HG02759 (cell line): ENCODE results near the gene PDE7B.

Experiments
- ATAC-seq: cut with Tn5 transposase; IDR thresholded peaks from one replicate; pipeline ENCODE4 v1.9.1; 2021; ENCODE audit warnings: mild to moderate bottlenecking, moderate library complexity; ENCODE audit not compliant: unreplicated experiment

PDE7B gene

GRCh38 chr6:136173519-136174507, 322.3 kb downstream of the PDE7B start:
- ATAC-seq, result no peak

DNA sequence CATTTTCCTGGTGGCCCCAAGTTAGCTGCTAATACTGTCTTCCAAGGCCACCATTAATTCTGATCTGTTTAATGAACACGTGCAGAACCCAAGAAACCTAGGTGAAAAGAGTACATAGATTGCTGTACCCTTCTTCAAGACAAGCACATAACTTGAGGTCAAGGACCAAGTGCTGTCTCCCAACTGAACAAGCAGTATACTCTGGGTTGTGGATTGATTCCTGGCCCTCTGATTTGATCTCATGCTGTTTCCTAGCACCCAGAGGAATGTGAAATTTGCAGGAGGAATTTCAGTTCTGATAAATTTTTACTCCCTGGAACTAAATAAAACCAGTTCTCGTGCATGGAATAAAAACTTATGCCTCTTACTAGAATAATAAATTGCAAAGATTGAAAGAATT, 323.0 kb downstream of the PDE7B start:
- no peak for ATAC-seq

DNA sequence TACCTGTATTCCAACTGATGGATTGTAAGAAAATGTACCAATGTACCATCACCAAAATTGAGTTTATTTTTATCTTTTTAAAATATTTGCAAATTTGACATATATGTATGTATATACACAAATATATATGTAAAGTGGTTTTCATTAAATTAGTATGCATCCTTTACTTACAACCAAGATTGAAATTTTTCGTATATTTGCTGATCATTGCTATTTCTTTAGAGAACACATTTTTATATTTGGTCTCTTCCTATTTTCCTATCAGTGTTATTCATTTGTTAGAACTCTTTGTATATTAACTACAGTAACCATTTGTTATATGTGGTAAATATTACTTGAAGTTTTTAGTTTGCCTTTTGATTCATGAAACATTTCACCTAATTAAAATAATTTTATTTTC, 324.4 kb downstream of the PDE7B start:
- ATAC-seq, result no peak

GRCh38 chr6:136178749-136179148, 327.2 kb downstream of the PDE7B start:
- ATAC-seq, result no peak

DNA sequence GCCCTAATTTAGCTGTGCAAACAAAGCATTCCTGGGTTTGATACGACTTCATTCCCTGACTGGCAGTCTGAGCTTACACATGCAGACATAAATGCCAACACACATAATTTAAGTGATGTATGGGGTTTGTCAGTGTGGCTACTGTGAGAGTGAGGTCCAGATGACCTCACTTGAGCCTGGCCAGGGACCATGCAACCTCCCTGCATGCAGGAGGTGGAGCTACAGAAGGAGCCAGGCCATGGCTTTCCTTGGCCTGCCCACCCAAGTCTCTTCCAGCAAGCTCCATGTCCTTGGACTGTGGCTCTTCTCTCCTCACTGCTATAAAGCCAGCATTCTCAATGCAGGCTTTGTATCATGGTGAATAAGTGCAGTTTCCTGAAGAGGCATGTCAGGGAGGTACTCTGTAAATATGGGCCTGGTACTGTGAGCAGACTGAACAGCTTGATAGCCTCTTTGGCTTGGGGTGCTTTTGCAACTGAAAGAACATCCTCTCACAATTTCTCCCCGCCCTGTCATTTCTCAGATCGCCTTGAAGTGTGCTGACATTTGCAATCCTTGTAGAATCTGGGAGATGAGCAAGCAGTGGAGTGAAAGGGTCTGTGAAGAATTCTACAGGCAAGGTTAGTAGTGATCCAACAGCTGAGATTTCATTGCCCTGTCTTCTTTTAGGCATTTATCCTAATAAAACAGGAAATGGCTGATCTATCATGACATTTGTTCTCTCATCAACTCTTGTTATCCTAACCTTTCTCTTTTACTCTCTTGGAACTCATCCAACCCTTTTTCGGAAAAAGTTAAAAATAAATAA, 329.4 kb downstream of the PDE7B start:
- no peak for ATAC-seq

DNA sequence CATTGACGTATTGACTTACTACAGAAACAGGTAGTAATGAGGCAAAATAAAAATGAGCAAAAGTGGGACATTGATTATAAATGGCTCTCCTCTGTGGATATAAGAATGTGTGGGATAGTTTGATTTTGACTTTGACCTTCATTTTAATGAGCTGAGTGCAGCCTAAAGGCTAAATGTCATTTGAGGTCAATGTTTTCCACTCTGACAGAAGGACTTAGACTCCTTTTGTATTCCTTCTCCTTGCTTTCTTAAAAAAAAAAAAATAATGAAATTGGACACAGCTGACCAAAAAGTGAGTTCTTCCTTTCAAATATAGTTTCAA, 330.0 kb downstream of the PDE7B start:
- ATAC-seq, result no peak

GRCh38 chr6:136181861-136182260, 330.4 kb downstream of the PDE7B start:
- ATAC-seq, result no peak

- ATAC-seq, result no peak
Measured at GRCh38 chr6:136184738-136185137, 333.2 kb downstream of the PDE7B start.

DNA sequence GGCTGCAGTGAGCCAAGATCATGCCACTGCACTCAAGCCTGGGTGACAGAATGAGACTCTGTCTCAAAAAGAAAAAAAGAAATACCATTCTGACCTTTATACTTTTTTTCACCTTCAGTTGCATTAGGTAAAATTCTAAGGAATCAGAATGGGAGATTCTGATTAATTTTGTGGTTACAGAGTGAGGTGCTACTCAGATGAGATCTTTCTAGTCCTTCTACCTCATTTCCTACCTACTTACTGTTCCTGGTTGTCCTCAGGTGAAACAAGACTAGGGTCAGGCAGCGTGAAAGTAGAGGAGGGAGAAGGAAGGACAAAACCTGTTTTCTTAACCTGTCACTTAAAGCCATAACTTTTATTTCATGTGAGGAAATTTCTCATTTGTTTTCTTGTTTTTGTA, 334.9 kb downstream of the PDE7B start:
- no peak for ATAC-seq

- ATAC-seq, result no peak
Measured at GRCh38 chr6:136188486-136188885, 337.0 kb downstream of the PDE7B start.

DNA sequence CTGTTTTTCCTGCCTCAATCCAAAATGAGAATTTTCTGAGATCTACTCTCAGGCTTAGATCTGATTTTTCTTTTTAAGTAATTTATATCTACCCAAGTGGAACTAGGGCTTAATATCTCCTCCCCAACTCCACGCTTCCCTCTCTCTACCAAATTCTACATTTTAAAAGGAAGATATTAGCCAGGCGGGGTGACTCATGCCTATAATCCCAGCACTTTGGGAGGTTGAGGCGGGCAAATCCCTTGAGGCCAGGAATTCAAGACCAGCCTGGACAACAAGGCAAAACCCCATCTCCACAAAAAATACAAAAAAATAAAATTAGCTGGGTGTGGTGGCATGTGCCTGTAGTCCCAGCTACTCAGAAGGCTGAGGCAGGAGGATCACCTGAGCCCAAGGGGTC, 337.6 kb downstream of the PDE7B start:
- no peak for ATAC-seq

DNA sequence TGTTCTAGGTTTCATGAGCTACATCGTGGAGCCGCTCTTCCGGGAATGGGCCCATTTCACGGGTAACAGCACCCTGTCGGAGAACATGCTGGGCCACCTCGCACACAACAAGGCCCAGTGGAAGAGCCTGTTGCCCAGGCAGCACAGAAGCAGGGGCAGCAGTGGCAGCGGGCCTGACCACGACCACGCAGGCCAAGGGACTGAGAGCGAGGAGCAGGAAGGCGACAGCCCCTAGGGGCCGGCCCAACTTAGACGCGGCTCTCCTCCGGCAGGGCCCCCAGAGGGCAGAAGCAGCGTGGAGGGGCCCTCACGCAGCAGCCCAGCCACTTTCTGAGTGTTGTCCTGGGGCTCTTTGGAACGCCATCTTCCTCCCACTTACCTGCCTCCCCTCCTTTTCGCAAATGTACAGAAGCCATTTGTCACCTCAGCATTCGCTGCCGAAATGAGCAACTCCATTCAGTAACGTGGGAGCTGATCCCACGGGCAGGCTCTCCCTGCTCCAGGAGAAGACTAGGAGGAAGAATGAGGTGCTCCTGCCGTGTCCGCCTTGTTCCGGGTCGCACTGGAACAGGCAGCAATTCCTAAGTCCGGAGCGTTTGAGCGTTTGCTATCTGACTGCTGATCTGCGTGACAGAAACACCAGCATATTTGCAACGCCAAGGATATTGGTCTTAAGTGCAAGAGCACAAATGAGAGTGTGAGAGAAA, 340.3 kb downstream of the PDE7B start:
- no peak for ATAC-seq

DNA sequence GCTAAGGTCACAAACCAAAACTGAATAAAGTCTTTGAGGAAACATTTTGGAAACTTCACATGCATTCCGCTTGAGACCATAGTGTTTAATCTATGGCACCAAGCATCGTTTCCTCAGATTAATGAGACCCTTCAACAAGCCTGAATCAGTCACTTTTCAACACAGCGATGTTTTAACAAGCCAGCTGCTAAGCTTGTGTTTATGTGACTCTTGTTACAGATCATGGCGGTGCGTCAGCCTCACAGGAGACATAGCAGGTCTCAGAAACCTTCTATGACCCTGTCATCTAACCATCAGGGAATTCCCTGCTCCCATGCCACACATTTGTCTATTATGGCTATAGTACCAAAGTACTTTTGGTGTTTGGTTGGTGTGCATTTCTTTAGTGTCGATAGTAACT, 341.4 kb downstream of the PDE7B start:
- ATAC-seq, result no peak

GRCh38 chr6:136201732-136202131, 350.2 kb downstream of the PDE7B start:
- no peak for ATAC-seq

DNA sequence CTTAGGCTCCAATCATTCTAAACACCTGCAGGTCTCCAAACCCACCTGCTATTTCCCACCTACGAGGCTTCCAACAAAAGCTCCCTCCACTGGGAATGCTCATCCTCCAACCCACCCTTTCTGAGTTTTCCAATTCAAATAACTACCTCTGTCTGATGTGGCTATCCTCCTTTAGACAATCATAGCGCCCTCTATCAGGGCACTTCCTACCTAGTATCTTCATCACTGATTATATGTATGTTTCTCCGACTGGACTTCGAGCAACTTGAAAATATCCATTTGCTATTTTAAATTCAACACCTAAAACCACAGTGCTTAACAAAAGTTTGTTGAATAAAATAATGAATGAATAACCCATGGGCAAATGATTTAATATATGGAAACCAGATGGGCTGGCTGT, 357.3 kb downstream of the PDE7B start:
- no peak for ATAC-seq

DNA sequence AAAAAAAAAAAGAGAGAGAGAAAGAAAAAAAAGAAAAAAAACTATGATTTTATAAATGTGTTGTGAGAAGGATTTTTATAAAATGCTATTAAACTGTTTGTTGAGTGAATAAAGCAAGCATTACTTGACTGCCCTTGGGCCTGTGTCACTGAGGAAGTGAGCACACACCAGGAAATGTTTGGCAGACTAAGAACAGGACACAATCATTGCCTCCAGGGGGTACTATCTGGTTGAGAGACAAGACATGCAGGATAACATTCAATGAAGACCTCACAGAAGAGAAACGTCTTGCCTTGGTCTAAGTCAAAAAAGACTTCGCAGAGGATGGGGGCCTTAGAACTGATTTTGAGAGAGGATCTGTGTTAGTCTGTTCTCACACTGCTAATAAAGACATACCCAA, 358.0 kb downstream of the PDE7B start:
- no peak for ATAC-seq

- ATAC-seq, result no peak
Measured at GRCh38 chr6:136210398-136211165, 359.1 kb downstream of the PDE7B start.

- no peak for ATAC-seq
Measured at GRCh38 chr6:136212608-136213007, 361.1 kb downstream of the PDE7B start.

- ATAC-seq, result no peak
Measured at GRCh38 chr6:136213012-136213539, 361.6 kb downstream of the PDE7B start.

GRCh38 chr6:136213853-136214252, 362.4 kb downstream of the PDE7B start:
- no peak for ATAC-seq
